ENCODE data around the gene AOAH.

DNA sequence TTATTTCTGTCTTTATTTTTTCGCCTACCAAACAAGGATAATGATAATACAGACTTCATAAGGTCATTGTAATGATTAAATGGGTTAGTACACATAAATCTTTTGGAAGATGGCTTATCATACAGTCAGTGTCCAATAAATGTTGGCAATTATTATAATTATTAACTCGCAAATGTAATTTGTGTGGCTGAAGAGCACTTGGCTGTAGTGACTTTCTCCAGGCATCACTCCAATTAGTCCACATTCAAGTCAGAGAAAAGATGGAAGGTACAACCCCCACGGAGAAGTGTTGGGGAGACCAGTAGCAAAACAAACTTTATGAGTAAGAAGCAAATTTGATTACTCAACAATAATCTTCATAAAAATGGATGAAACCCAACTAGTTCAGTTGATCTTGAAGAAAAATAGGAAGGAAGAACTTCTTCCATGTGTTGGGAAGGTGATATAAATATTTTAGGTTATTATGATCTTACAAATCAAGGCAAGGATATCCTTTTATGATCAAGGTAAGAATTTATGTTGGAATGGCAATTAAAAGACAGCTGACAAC, 5.1 kb downstream of the AOAH start:
- no peak for TF ChIP-seq POLR2A (IDR thresholded peaks at IDR 0.05)
- TF ChIP-seq, protein P1, sequence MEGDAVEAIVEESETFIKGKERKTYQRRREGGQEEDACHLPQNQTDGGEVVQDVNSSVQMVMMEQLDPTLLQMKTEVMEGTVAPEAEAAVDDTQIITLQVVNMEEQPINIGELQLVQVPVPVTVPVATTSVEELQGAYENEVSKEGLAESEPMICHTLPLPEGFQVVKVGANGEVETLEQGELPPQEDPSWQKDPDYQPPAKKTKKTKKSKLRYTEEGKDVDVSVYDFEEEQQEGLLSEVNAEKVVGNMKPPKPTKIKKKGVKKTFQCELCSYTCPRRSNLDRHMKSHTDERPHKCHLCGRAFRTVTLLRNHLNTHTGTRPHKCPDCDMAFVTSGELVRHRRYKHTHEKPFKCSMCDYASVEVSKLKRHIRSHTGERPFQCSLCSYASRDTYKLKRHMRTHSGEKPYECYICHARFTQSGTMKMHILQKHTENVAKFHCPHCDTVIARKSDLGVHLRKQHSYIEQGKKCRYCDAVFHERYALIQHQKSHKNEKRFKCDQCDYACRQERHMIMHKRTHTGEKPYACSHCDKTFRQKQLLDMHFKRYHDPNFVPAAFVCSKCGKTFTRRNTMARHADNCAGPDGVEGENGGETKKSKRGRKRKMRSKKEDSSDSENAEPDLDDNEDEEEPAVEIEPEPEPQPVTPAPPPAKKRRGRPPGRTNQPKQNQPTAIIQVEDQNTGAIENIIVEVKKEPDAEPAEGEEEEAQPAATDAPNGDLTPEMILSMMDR (IDR thresholded peaks at IDR 0.05), result no peak
